HuH-7.5 (cell line): ENCODE data around the gene PBX2.
"Not testable (repeated sequence)": the region's sequence is repeated elsewhere in the genome, so short reads cannot be mapped to it uniquely, and the experiment has no call there.

ENCODE experiments used
- DNase-seq: peaks from one replicate; pipeline ENCODE4 v3.0.0; 2011; ENCODE audit warnings: low spot score

PBX2 gene, protein sequence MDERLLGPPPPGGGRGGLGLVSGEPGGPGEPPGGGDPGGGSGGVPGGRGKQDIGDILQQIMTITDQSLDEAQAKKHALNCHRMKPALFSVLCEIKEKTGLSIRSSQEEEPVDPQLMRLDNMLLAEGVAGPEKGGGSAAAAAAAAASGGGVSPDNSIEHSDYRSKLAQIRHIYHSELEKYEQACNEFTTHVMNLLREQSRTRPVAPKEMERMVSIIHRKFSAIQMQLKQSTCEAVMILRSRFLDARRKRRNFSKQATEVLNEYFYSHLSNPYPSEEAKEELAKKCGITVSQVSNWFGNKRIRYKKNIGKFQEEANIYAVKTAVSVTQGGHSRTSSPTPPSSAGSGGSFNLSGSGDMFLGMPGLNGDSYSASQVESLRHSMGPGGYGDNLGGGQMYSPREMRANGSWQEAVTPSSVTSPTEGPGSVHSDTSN

DNA sequence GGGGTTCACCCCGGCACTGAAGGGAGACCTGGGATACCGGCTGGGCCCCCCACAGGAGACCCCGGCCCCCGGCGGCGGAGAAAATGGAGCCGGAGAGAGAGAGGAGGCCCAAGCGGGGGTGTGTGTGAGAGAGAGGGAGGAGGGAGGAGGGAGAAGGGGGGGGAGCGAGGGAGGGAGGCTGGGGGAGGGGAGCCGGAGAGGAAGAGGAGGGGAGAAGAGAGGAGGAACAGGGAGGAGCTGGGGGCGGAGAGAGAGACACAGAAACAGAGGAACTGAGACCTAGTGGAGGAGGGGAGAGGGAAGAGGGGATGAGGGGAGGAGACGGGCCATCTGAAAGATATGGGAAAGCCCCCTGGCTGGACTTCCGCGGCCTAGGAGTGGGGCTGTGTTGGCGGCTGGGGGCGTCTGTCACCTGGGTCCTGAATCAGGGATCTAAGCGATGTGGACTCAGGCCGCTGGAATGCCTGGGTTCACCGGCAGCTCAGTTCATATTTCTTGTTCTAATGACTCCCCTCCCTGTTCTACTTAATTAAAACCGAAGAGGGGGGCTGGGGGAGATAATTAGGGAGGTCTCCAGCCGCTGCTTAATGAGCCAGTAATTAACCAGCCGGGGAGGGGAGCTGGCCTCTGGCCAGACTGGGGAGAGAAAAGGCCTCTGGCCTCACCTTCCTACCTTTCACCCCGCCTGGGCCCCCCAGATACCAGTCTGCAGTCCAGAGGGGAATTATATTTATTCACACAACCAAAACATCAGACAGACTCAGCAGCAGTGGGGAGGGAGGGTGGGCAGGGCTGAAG lies at the start of gene PBX2:
PBX2 (minus strand) TSS at position 149 of the 798 bp plus-strand sequence. CDS start 287 bp downstream, outside the sequence.
- DNase-seq, result peak; percentile 66

DNA sequence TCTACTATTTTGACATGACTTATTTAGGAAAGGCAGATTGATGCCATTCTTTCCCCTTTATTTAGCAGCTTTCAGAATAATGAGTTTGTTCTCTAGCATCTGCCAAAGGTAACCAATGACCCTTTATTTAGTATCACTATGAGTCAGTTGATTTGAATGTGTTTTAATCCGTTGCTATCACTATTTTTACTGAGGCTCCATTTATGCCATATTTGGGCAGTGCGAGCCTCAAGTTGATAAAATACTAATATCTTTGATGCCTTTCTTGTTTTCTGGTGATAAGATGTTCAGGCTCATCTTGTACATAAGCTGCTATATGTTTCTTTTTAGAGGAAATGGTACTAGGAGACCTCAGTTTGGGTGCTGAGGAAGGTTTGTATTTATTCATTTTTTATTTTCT lies 49.5 kb upstream of the PBX2 start:
- no peak for DNase-seq

DNA sequence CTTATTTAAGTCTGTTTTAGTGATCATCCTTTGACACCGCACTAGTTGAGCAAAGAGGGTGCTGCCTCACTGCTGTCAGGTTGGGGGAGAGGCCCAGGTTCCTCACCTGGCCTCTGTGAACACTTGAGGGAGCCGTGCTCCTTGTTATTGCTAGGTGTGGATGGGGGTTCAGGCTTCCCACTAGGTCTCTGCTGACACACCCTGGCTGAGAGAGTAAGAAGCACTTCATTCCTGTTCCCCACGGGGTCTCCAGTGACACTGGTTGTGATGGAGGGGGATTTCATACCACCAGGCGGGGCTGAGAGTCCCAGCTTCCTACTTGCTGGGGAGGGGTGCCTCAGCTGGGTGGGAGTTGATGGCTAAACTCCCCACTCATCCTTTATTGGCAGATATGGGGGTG lies 44.9 kb upstream of the PBX2 start:
- no peak for DNase-seq

DNA sequence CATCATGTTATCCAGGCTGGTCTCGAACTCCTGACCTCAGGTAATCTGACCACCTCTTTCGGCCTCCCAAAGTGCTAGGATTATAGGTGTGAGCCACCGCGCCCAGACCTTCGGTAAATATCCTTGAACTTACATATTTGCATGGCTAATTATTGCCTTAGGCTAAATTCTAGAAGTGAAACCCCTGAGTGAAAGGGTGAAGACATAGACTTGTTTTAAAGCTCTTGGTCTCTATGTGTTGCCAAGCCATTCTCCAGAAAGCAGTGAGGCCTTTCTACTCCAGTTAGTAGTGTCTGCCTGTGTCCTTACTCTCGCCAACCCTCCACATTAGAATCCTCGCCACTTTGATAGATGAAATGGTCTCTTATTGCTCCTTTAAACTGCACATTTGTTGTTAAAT lies 36.4 kb upstream of the PBX2 start:
- DNase-seq, result no peak

DNA sequence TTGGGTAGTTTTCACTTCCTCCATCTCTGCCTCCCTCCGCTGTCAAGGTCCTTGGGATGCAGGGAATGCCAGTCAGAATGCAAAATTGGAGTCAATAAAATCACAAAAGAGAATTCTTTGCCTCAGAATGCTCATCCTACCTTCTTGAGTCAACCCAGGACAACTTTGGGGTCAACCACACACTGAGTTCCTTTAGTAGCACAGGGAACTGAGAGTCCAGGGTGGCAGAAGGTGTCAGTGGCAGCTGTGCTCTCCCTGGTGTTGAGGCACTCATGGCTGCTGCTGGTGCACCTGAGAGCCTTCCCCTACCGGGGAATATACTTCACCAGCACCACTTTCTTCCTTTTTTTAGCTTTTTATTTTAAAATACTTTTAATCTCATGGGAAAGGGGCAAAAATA lies 34.7 kb upstream of the PBX2 start:
- DNase-seq, result no peak

DNA sequence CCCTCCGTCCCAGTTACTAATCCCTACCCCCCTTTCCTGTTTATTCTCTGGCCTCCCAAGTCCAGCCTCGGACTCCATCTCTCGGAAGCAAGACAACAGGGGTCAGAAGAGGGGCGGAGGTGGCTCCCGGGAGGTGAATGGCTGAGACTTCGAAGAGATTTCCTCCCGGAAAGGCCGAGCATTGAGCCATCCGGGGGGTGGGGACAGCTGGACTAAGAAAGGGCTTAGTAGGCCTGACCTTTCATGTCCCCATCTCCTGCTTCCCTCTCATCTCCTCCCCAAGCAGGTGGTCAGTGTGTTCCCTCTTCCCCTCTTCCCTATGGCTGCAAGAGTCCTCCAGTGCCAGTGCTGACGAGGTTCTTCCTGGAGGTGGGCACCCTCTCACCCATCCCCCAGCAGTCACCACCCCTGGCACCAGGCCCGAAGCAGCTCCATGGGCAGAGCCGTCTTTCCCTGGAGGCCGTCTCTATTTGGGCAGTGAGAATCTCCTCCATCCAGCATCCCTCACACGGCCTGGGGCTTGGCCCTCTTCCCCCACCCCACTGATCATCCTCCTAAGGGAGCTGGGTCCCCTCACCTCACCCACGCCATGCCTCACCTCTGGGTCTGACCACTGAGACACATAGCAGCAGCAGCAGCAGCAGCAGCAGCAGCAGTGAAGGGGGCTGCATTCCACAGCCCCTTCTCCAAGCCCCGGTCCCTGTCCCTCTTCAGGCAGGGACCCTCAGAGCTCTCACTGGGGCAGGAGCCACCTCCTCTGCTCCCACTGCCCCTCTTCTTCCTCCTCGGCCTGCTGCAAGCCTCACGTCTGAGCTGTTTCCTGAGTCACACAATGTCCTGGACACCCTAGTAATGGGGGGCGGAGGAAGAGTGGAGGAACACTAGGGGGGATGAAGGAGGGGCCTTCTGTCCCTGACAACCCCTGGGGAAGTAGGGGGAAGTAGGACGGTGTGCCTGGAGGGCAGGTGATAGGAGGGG lies 33.5 kb upstream of the PBX2 start, which contains the start of gene NOTCH4:
NOTCH4 (minus strand) TSS at position 810 of the 978 bp plus-strand sequence; CDS start at position 671, 139 bp downstream.
- no peak for DNase-seq

DNA sequence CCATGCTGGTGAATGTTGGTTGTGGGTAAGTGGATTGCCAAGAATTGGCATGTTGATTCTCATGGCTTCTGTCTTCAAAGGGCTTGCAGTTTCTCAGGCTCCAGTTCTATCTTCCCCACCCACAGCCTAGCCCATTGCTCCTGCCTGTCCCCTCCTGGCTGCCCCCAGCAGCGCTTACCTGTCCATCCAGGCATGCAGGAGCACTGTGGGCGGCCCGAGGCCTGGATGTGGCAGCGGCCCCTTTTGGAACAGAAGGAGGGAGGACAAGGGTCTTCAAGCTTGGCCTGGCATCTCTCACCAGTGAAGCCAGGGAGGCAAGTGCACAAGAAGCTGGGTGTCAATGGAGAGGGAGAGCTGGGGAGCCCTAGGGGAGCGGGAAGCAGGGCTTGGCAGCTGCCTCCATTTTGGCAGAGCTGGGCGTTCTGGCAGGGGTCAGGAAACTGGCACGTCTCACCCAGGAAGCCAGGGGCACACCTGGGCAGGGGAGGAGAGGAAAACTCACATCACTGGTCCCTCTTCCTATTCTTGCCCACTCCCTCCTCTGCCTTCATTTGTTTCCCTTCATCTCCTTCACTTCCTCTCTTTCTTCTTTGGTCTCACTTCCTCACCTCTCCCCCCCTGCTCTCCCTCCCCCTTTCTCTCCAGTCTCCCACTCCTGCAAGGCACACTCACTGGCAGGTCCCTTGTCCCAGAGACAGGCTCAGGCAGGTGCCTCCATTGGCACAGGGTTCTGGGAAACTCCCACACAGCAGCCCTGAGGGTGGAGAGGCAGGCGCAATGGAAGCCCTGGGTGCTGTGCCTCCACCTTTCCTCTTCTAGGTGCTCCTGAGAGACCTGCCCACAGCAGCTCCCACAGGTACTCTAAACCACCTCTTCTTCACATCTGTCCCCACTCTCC lies 32.6 kb upstream of the PBX2 start:
- no peak for DNase-seq

DNA sequence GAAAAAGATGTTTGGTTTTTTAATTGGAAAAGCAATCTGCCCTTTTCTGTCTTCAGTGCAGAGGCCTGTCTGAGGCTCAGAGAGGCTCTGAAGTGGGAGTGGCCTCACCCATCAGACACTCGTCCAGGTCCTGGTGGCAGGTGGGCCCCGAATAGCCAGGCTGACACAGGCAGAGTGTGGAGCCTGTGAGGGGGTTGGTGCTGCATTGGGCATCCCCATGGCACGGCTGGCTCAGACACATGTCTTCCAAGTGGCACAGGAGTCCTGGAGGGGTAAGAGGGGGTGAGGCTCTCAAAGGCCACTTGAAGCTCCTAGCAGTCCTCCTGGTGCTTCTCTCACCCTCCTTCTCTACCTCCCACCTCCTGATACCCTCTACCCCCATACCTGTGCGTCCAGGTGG lies 30.0 kb upstream of the PBX2 start:
- no peak for DNase-seq

DNA sequence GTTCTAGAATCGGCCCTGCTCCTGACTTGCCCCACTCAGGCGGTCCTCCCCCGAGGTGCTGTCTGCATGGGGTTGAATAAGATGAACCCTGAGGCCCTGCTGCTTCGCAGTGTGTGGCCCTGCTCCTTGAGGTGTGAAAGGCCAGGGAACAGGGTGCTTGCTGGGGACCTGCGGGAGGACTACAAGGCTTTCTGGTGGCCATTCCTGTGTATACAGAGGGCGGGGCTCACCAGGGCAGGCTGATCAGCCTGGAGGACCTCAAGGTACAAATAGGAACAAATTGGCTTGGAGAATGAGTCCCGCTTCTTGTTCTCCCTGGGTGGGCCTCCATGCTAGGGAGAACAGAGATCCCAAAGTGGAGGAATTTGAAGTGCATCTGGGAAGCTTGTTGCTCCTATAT lies 28.2 kb upstream of the PBX2 start:
- no peak for DNase-seq

DNA sequence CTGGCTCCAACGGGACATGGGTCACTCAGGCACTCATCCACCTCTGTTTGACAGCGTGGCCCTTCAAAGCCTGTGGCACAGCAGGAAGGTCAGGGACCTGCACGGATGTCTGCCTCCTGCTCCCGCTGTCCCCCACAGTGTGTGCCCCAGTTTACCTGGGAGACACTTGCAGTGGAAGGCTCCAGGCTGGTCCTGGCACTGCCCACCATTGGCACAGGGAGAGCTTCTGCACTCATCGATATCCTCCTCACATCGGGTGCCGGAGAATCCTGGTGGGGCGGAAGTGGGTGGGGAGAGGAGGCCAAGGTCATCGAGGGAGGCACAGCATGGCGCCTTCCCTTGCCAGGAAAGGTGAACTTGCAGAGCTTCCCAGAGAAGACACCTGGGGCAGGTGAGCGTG lies 27.0 kb upstream of the PBX2 start:
- DNase-seq, result no peak

DNA sequence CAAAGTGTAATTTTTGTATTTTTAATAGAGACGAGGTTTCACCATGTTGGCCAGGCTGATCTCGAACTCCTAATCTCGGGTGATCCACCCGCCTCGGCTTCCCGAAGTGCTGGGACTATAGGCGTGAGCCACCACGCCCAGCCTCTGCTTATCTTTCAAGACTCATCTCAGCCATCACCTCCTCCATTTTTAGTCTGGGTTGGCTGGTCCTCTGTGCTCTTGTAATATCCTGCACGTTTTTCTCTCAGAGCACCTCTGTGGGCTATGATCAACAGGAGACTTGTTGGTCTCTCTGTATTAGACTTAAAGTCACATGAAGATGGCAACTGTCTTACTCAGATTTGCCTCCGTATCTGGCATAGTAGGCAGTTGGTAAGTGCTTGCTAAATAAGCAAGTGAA lies 26.3 kb upstream of the PBX2 start:
- no peak for DNase-seq

DNA sequence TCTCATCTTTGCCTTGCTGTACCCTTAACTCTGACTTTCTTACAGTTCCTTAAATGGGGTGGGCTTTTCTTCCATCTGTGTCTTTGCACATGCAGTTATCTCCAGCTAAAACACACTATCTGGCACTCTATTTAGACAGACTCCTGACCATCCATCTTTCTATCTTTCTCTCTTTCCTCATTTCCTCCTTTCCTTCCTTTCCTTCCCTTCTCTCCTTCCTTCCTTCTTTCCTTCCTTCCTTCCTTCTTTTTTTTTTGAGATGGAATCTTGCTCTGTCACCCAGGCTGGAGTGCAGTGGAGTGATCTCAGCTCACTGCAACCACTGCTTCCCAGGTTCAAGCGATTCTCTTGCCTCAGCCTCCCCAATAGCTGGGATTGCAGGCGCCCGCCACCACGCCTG lies 25.6 kb upstream of the PBX2 start:
- DNase-seq, result no peak

DNA sequence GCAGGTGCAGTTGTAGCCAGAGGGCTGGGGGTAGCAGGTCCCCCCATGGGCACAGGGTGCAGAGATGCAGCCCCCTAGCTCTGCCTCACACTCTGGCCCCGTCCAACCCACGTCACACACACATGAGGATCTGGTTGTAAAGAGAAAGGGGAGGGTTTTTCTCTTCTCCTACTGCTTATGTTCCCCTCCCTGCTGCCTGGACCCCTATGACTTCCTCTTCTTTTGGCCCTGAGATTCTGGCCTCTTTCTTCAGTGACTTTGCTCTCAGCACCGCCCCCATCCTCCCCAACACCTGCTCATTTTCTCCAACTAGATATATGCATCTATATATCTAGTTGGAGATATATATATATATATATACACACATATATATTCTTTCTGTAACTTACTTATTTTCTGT lies 24.1 kb upstream of the PBX2 start:
- DNase-seq, result no peak

DNA sequence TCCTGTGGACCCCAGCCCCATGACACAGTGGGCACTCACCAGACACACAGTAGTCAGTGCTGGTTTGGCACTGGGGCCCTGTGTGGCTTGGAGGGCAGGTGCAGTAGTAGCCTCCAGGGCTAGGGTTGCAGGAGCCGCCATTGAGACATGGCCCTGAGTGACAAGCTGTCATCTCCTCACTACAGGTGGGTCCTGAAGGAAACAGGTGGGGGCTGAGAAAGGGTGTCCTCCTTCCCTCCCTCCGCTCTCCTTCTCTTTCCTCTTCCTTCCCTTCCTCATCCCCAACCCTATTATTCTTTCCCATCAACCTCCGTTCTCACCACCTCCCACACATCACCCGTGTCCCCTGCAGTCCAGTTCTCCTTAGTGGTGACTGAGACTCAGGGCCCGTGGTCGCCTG lies 23.6 kb upstream of the PBX2 start:
- no peak for DNase-seq

DNA sequence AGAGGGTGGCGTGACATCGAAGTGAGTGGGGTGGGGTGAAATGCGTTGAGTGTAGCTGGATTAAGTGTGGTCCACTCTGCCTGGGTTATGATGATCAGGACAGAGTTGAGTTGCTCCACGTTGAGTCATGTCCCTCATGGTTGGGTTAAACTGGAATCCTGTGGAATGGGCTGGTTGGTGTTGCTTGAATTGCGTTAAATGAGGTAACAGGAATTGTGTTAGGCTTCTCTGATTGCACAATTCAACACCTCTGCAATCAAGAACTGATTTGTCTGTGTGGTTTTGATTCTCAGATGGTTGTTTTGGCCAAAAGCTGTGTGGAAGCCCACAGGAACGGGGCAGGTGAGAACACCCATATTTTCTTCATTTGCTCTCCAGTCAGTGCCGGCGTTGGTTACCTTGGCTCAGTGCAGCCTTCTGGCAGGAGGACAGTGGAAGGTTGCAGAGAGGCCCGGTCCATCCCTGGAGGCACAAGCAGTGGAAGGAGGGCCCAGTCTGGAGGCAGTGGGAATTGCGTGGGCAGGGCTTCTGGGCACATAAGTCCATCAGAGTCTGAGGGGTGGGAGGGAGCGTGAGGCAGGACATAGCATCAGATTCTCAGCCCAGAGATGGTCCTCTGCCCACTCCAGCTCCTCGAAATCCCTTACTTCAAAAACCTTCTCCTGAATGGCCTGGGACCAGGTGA lies 22.2 kb upstream of the PBX2 start:
- DNase-seq, result no peak

DNA sequence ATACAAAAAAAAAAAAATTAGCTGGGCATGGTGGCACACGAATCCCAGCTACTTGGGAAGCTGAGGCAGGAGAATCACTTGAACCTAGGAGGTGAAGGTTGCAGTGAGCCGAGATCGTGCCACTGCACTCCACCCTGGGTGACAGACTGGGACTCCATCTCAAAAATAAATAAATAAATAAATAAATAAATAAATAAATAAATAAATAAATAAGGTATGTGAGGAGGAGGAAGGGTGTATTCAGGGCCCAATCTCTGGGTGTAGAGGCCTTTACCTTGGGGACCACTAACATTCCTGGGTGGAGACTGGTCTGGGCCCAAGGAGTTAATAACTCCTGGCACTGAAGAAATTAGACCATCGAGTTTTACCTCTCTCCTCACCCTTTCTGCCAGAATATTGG lies 21.4 kb upstream of the PBX2 start:
- DNase-seq, result not testable (repeated sequence)

DNA sequence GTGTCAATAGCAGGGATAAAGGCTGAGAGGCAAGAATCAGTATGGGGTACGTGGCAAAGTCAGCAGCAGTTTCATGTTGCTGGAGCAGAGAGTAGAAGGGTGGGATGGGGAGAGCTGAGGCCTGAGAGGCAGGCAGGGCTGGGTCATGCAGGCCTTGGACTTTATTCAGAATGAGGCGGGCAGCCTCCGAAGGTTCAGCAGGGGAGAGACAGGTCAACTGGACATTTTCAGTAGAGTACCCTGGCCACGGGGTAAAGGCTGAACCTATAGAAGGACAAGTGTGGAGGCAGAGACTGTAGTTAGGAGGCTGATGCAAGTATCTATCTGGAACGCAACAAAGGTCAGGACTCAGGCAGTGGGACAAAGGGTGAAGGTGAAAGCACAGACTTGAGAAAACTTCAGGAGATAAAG lies 20.2 kb upstream of the PBX2 start:
- DNase-seq, result no peak

DNA sequence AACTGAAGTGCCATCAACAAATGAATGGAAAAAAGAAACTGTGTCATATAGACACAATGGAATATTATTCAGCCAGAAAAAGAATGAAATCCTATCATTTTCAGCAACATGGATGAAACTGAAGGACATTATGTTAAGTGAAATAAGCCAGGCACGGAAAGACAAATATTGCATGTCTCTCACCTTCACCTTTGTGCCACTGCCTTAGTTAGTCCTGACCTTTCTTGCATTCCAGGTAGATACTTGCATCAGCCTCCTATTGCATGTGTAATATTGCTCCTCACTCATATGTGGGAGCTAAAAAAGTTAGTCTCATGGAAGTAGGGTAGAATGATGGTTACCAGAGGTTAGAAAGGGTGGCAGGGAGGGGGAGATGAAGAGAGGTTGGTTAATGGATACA lies 19.0 kb upstream of the PBX2 start:
- DNase-seq, result no peak

DNA sequence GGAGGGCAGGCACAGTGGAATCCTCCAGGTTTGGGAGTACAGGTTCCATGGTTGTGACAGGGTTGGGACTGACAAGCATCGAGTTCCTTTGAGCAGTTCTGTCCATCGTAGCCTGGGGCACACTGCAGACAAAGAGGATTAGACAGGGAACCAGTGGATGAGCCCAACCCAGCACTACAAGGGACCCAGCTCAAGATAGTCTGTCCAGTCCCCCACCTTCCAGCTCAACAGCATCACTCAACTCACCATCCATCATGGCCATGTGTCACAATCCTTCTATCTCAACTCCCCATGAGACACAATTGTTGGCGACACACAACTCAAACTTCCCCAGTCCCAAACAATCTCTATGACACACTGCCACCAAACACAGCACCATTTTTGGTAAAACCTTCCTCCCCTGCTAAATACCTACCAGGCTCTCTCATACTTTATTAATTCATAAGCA lies 14.3 kb upstream of the PBX2 start:
- DNase-seq, result no peak
